Right kidney (tissue), 1 donor: ENCODE data around the gene MACROD1.

Experiments
- DNase-seq: peaks from one replicate; pipeline ENCODE4 v3.0.0-alpha.2; 2016

The MACROD1 gene

DNA sequence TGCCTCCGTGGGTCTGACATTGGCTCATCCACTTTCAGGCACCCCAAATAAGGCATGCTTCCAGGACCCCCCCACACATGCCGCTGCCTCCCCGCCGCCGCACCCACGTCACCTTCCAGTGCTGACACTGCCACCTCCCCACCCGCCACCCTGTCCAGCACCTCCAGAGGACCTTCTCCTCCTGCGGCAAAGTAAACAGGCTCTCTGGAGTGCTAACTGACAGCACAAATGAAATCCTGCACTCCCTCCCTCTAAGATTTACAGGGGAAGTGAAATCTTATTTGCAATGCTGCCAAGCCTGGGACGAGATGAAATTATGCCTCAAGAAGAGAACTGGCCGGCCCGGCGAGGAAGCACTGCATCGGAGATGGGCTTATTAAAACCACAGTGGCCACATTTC lies 35.3 kb downstream of the MACROD1 start:
- DNase-seq, result no peak

DNA sequence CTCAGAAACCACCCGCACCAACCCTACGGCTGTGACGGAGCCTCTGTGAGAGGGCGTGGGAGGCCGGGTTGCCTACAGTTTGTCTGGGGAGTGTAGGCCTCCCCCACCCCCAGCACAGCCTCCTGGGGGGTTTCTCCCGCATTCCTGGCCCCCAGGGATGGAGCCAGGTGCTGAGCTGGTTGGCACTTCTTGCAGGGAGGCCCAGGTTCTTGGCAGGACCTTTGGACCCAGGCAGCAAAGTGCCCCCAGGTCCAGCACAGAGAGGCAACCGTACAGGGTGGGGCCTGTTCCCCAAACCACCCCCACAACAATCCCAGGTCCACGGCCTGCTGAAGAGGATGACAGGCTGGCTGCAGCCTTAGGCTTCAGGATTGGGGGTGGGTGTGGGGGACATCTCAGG lies 36.5 kb downstream of the MACROD1 start:
- no peak for DNase-seq

DNA sequence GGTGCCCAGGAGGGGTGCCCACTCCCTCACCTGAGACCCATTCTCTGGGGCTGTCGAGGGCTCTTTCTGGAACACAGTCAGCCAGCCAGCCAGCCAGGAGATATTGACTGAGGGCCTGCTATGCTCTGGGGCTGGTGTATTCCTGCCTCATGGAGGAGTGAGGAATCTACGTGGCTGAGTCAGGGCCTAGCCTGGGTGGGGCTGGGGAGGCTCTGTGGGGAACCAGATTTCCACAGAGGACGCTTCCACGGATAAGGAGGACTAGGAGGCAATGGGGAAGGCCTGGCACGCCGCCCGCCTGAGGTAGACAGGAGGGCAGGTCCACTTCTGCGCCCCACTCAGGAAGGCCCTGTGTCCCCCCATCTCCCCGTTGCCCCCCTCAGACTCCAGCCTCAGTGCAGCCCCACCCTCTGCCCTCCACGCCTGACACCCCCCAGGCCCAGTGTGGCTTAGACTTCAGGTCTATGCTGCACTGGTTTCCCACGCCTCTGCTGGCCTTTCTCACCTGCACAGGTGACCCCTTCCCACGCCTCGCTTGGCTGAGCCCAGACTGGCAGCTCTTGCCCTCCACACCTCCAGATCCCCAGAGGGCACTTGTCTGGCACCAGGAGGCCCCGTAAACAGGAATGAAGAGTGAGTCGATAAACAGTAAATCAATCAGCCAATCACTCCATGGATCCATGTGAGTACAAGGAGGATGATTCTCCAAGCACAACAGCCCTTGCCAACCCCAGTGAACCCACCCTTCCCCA lies 37.5 kb downstream of the MACROD1 start:
- DNase-seq, result no peak

DNA sequence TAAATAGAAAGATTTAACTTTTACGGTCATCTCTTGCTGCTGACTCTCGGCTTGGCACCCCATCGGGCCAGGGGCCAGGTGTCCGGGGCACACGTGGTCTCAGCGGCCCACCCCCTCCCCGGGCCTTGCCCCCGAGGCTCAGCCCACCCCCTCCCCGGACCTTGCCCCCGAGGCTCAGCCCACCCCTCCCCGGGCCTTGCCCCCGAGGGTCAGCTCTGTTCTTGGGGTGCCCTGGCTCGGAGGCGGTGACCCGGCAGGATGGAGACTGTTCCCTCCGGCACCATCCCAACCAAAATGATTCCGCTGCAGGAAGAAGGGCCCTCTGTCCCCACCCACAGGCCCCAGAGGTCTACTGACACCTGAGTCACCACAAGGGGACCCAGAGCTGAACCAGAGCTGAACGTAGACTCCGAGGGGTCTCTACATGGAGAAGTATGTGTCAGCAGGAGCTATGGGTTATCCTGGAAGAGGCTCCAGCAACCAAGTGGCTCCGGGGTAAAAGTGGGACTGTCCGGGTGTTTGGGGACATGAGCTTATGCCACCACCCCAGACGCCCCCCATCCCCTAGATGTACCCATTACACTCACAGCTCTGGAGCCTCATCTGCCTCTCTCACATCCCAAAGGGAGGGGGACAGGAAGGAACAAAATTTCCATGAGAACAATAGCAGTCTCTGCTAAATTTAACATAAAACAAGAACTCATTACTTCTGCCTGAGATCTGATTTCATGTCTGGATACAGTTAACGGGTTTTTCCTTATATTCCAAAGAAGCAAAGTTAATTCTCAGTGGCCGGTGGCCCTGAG lies 38.4 kb downstream of the MACROD1 start:
- no peak for DNase-seq

DNA sequence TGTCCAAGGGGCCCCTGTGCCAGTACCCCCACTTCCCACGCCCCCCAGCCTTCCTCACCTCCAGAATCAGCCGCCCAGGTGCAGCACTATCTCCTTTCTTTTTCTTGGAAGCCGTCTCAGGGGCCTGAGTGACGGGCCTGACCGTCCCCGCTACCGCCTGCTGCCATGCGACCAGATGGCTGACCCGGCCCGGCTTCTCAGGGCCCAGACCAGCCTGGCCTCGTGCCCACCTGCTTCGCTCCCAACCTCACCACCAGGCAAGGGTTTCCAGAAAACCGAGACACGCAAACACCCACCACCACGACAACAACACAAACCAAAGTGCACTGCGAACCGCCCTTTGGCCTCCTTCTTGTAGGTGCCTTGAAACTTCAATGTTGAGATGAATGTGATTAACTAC lies 39.1 kb downstream of the MACROD1 start:
- DNase-seq, result no peak

DNA sequence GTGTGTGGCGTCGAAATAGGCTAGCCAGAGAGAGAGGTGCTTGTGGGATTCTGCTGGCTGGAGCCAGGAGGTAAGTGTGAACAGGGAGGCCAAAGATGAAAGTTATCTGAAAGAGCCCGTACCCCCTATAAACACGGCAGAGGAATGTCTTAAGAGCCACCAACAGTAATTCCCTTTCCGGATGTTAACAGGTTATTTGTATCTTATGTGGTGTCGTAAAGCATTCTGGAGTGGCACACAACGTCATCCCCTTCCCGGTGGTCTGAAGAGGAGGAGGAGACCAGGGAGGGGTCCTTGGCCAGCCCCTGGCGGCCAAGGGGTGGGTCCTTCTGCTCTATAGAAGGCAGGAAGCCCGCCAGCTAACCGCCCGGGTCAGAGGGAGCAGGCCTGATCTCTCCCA lies 39.5 kb downstream of the MACROD1 start:
- DNase-seq, result no peak

DNA sequence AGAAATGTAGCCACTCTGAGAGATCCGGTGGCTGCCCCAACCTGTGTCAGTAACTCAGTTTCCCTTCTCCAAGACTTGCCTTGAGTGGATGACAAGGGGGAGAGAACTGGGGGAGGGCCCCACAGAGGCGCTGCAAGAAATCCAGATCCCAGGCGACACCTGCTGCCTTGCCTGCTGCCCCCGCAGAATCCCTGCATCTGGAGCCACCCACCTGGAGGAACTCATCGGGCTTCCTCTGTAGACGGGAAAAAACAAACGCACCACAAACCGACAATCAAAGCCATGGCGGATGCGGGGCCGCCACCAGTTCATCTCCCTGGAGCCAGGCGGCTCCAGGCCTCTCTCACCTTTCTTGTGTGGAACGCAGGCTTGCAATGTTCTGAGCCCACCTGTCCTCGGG lies 40.2 kb downstream of the MACROD1 start:
- no peak for DNase-seq

DNA sequence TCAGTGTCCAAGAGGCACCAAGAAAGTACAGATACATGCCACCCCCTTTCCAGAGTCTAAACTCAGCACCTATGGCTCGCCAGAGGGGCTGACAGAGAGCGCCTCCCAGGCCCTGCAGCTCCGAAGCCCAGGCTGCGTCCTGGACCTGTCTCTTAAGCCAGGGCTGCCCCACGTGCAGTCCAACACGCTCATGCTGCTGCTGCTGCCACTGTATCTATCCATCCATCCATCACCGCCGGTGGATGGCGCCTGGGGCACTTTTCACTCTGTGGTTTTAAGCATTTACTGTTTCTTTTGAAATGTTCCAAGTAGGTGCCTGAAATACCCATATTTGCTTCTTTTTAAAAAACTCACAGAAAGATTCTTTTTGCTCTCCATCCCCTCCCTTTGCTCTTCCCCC lies 41.8 kb downstream of the MACROD1 start:
- DNase-seq, result no peak

DNA sequence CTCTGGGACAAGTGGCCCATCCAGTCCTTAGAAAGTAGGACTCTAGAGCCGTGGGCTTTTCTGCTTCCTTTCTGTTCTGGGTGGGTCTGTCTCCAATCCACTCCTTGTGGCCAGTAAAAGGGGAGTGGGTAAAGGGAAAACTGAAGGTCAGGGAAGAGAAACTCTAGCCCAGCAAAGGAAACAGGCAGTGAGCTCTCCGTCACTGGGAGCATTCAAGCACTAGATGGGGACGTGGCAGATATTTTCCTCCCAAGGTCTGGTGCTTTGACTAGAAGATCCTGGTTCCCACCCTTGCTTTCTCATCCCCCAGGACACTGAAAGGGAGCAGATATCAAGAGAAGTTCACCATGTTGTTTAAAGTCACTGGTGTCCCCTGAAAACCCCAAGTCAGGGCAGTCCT lies 42.2 kb downstream of the MACROD1 start:
- DNase-seq, result no peak

DNA sequence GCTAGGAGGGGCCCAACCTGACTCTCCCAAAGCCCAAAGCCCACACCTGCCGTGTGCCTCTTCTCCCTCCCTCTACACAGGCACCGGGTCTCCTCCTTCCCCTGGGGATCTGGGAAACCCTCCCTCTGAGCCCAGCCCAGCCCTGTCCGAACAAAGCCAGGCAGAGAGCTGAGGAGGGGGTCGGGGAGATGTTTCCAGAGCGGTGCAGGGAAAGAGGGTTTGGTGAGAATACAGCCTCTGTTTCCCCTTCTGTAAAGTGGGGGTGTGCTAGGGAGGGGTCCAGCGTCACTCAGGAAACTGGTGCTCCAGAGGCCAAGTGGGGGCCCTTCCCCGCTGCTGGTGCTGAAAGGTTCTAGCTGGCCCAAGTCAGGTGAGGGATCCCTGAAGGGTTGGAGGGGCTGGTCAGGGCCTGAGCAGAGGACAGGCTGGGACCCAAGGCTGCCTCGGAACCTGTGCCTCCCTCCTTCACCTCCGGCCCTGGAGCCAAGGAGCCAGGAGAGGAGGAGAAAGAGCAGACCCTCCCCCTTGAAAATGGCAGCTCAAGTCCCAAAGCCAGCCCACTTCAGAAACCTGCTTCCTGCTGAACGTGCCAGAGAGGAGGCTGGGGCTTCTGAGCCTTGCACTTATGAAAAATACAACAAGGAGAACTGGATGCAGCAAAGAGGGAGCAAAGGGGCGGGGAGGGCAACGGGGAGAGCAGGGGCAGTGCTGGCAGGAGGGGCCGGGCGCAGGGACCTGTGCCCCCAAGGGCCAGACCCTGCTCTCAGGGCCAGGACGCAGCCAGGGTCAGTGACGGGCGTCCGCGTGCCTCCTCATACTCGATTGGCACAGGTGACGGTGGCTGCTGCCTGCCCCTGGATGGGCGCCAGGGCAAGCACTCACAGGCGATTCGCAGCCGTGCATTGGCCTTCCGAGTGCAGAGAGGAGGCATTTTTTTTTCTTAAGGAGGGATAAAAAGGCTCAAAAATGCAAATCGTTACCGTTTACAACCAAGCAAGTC lies 43.2 kb downstream of the MACROD1 start:
- no peak for DNase-seq

DNA sequence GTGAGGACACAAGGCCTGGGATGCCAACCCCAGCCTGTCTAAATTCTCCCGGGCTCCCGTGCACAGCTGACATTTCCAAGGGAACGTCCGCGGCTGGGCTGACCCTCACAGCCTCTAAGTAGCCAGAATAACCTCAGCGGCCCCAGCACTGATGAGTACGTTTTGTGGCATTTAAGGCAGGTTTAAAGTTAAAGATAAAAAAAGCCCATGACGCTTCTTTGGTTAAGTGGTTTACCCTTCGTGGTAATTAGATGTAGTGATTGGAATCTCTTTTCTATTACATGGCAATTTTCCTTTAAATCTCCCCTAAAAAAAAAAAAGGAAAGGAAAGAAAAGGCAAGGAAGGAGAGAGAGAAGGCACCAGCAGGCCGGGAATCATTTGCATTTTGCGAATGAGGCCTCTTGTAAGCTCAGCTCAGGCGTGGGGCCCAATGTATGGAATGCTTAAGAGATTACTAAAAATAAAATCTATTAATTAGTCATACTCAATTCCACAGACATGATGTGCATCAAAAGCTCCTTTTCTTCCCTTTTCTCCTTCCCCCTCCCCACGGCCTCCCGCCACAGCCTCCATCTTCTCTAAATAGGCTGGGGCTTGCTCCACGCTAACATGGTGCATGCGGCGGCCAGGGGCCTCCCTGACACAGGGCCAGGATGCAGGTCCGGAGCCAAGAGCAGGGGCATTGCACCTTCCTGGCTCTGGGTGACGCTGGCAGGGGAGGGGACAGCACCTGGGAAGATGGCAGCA lies 44.1 kb downstream of the MACROD1 start:
- no peak for DNase-seq

DNA sequence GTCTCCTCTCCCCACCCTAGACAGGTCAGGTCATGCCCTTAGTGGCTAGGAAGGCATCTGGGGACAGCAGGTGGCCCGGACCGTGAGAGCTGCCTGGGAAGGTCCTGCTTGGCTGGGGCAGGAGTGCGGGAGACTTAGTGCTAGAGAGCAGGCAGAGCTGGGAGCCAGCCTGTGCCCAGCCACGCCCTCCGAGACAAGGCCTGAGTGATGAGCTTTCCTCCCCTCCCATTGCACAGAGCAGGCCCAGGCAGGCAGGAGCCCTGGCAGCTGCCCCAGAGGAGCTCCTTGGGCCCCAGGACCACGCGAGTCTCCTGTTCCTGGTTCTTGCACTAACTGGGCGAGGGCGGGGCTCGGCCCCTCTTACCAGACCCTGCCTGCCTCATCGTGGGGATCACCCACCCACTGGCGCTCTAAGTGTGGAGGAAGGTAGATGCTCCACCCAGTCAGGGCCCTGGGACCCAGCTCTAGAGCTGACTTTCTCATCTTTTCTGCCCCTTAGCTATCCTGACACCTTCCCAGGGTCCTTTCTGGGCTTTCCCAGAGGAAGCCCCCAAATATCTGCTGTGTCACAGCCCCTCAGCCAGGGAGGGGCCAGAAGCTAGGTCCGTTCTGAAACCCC lies 44.9 kb downstream of the MACROD1 start:
- DNase-seq, result no peak

DNA sequence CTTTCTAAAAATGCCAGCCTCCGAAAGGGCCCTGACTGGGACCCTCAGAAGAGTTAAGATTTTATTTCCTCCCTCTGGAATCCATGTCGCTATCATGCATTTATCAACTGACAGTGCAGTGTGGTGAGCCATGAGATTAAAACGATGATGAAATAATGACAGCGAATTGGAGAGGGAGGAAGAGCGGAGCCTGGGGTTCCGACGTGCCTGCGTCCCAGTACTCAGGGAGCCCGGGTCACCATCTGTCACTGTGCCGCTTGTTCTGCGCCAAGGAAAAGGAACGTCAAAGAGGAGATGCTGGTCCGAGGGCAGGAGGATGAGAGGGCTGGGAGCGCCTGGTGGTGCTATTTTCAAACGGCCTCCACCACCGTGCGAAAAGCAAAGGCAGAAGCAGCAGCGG lies 46.2 kb downstream of the MACROD1 start:
- no peak for DNase-seq

DNA sequence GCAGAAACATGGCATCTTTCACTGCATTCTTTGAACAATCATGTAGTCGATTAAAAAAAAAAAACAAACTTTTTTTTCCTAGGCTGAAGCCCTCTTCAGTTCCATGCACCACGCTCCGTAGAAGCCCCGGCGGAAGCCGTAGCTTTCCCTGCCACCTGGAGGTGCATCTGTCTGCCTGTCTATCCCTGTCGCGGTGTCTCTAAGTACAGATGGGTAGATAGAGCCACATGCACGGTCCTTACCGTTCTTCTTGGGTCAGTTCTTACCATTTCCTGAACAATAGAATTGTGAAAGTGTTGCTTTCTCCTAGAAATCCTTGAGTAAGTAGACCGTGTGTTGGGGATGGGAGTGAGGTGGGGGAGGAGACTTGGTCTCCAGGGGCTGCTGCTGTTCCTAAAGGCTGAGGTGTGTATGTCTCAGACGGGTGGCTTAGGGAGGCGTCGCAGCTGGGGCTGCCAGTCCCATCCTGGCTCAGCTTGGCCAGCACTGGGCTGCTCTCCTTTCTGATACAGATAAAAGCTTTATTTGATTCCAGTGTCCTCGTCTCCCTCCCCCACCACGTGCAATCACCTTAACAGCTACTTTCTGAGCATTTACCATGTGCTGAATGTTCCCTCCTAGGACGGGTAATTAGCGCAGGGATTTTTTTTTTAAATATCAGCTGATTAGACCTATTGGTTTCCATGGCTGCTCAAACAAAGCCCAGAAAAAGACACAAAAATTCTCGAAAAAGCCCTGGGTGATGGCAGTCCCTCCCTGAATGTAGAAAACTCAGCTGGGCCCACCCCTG lies 46.8 kb downstream of the MACROD1 start:
- DNase-seq, result no peak

DNA sequence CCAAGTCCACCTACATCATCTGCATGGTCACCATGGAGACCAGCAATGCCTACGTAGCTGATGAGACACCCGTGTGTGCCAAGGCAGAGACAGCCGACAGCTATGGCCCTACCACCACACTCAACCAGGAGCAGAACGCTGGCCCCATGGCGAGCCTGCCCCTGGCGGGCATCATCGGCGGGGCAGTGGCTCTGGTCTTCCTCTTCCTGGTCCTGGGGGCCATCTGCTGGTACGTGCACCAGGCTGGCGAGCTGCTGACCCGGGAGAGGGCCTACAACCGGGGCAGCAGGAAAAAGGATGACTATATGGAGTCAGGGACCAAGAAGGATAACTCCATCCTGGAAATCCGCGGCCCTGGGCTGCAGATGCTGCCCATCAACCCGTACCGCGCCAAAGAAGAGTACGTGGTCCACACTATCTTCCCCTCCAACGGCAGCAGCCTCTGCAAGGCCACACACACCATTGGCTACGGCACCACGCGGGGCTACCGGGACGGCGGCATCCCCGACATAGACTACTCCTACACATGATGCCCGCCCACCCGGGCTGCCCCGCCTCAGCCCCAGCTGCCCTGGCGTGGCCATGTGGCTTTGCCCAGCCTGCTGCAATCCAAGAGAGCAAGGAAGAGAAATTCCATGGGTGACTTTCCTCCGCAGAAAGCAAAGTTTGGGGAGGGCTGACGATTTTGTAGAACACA lies 48.0 kb downstream of the MACROD1 start:
- DNase-seq, result no peak

DNA sequence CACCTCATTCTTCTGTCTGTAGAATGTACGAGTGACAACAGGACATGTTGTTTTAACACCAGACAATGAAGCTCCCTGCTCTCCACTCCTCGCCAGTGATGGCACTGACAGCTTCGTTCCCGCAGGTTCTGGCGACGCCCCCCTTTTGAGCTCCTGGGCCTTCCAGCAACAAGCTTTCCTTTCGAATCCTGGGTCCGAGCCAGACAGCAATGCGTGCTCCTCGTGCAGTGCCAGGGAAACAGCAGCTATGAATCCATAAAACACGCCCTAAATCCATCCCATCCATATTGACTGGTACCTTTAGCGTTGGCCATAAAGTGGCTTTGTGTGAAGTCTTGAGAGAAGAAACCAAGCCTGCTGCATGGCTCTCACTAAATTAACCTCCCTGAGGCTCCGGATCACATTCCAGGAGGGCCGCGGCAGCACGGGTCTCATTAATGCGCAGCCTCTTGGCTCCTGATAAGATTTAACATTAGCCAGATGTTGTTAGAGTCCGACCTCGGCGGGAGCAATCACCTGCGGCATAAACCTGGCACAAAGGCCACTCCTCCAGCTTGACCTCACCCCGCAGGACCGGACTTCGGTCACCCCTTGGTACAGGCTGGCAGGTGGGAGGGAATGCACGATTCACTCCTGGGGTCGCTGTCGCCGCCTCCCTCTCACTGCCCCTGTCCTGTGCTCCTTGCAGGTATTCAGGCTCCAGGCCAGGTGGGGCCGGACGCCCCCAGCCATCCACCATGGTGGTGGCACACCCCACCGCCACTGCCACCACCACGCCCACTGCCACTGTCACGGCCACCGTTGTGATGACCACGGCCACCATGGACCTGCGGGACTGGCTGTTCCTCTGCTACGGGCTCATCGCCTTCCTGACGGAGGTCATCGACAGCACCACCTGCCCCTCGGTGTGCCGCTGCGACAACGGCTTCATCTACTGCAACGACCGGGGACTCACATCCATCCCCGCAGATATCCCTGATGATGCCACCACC lies 50.1 kb downstream of the MACROD1 start:
- no peak for DNase-seq

DNA sequence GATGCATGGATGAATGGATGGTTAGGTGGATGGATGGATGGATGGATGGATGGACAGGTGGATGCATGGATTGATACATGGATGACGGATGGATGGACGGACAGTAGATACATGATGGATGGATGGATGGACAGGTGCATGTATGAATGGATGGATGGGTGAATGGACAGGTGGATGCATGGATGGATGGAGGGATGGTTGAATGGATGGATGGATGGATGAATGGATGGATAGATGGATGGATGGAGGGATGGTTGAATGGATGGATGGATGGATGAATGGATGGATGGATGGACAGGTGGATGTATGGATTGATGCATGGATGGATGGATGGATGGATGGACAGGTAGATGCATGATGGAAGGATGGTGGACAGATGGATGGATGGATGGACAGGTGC lies 51.7 kb downstream of the MACROD1 start:
- DNase-seq, result no peak

DNA sequence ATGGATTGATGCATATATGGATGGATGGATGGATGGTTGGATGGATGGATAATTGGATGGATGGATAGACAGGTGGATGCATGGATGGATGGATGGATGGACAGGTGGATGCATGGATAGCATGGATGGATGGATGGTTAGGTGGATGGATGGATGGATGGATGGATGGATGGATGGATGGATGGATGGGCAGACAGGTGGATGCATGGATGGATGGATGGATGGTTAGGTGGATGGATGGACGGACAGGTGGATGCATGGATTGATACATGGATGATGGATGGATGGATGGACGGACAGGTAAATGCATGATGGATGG lies 52.5 kb downstream of the MACROD1 start:
- DNase-seq, result no peak
